Cardiac fibroblast (primary cell): ENCODE data around the gene NUP93.

Experiments used
- DNase-seq, 2 donors: peaks; one replicate each; pipeline versions ENCODE4 v3.0.0 to v3.0.0-alpha.2; 2010; ENCODE audit warnings: low read depth in 2 of 2
- H3K4me3 ChIP-seq, 2 donors: replicated peaks in 1 of 2; 1 replicate in 1 of 2; 2 replicates in 1 of 2; pipeline ENCODE4 v1.5.1; 2011; ENCODE audit warnings: low read depth in 2 of 2, low read length in 2 of 2, mild to moderate bottlenecking in 2 of 2, moderate library complexity in 1 of 2
- CTCF ChIP-seq: IDR thresholded peaks from one replicate; pipeline ENCODE4 v1.5.1; 2011; ENCODE audit warnings: low read depth, mild to moderate bottlenecking, low read length, inconsistent platforms

NUP93 gene

GRCh38 chr16:56823081-56823733 is 93.3 kb downstream of the NUP93 start:
- TF ChIP-seq CTCF = no peak
- no peak overlapping the region for H3K4me3 ChIP-seq
- DNase-seq = no peak

- no peak overlapping the region for H3K4me3 ChIP-seq
- peak in 1 of 2 donors; percentile 9 for DNase-seq
- no peak for TF ChIP-seq CTCF
Measured at GRCh38 chr16:56824331-56824730, 94.4 kb downstream of the NUP93 start.

GRCh38 chr16:56824804-56825203 is 94.9 kb downstream of the NUP93 start:
- TF ChIP-seq CTCF = no peak

GRCh38 chr16:56825826-56826225 is 95.9 kb downstream of the NUP93 start:
- no peak for TF ChIP-seq CTCF
- no peak for DNase-seq
- no peak overlapping the region for H3K4me3 ChIP-seq

More at GRCh38 chr16:56824804-56825203, 94.9 kb downstream of the NUP93 start:
- H3K4me3 ChIP-seq = no peak overlapping the region
- DNase-seq = no peak

GRCh38 chr16:56828647-56829046 is 98.7 kb downstream of the NUP93 start:
- H3K4me3 ChIP-seq = no peak overlapping the region
- TF ChIP-seq CTCF = no peak
- no peak for DNase-seq

- no peak for TF ChIP-seq CTCF
- H3K4me3 ChIP-seq = no peak overlapping the region
- peak; percentile 27 to 77 for DNase-seq
Measured at GRCh38 chr16:56830669-56831068, 100.7 kb downstream of the NUP93 start.

GRCh38 chr16:56832768-56833167 is 102.8 kb downstream of the NUP93 start:
- DNase-seq = no peak
- no peak overlapping the region for H3K4me3 ChIP-seq
- no peak for TF ChIP-seq CTCF
